Inferior parietal cortex (tissue), 1 donor: Measurements from ENCODE around the gene C2CD3.
"Not testable (repeated sequence)": the region's sequence is repeated elsewhere in the genome, so short reads cannot be mapped to it uniquely, and the experiment has no call there.

Experiments
- DNase-seq: peaks from one replicate; pipeline ENCODE4 v3.0.0-alpha.2; 2016; ENCODE audit errors: extremely low spot score

Gene C2CD3

GRCh38 chr11:74157169-74157568, 13.6 kb downstream of the C2CD3 start:
- no peak for DNase-seq

DNA sequence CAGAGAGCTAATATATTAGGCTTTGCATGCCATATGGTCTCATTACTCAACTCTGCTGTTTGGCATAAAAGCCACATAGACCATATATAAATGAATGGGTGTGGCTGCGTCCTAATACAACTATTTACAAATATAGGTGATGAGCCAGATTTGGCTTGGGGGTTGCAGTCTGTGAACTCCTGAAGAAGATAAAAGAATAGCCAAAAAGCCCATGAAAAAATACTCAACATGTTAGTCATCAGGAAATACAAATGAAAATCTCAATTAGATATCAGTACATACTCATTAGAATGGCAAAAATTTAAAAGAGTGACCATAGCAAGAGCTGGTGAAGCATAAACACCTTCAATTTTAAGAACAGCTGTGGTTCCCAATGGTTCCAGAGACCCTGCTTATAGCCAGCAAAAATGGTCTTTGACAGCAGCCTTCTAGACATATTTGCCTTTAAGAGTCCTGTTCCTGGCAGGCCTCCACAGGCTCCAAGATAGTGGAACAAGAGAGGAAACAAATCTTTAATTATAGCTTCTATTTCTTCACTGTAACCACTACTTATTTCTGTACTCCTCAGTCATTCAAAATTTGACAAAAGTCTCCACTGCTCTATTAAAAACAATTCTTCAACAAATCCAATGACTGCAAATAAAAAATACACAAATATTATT, 16.1 kb downstream of the C2CD3 start:
- no peak for DNase-seq

GRCh38 chr11:74153224-74153623, 17.6 kb downstream of the C2CD3 start:
- DNase-seq = no peak

DNA sequence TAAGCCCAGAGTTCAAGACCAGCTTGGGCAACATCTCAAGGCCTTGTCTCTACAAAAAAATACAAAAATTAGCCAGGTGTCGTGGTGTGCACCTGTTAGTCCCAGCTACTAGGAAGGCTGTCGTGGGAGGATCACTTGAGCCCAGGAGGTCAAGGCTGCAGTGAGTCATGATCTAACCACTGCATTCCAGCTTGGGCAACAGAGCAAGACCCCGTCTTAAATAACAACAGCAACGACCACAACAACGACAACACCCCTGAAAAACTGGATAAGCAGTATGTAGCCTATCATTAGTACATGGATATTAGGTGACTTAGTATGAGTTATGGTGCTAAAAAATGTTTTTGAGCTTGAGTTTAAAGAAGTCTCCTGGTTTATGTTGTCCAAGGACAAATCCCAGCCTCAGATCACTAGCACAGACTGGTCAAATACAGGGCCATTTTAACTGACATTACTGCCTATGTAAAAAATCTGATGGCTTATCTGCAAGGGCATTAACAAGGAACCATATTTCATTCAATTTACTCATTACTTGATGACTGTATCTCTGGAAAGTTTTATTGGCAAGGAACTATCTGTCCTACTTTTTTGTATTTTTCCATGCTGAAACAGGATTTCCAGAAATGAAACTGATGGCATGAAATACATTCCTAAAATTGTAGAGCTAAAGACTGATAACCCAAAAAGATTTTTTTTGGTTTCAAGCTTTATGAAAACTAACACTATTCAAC, 23.4 kb downstream of the C2CD3 start:
- DNase-seq = no peak

DNA sequence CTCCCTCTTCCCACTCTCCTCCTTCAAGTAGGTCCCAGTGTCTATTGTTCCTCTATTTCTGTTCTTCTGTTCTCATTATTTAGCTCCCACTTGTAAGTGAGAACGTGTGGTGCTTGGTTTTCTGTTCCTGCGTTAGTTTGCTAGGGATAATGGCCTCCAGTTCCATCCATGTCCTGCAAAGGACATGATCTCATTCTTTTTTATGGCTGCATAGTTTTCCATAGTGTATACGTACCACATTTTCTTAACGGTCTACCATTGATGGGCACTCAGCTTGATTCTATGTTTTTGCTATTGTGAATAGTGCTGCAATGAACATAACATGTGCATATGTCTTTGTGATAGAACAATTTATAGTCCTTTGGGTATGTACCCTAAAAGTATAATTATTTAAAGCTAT, 26.2 kb downstream of the C2CD3 start:
- no peak for DNase-seq

GRCh38 chr11:74142624-74143023, 28.2 kb downstream of the C2CD3 start:
- no peak for DNase-seq

- DNase-seq = no peak
Measured at GRCh38 chr11:74141908-74142307, 28.9 kb downstream of the C2CD3 start.

GRCh38 chr11:74141241-74141695, 29.5 kb downstream of the C2CD3 start:
- DNase-seq = no peak

DNA sequence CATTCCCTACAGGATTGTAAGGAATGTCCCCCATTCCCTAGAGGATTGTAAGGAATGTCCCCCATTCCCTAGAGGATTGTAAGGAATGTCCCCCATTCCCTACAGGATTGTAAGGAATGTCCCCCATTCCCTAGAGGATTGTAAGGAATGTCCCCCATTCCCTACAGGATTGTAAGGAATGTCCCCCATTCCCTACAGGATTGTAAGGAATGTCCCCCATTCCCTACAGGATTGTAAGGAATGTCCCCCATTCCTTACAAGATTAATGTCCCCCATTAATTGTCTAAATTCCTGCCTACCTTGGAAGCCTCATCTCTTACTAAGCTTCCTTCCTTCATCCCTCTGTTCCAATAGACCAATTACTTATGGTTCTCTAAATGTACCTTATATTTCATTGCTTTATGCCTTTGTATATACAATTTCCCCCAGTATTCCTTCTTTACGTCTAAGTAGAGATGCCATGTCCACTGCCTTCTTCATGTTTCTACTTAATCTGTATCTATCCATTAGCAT, 30.8 kb downstream of the C2CD3 start:
- DNase-seq = not testable (repeated sequence)

- DNase-seq = no peak
Measured at GRCh38 chr11:74139151-74139918, 31.5 kb downstream of the C2CD3 start.

- DNase-seq = peak; percentile 74
Measured at GRCh38 chr11:74138572-74138971, 32.2 kb downstream of the C2CD3 start.

DNA sequence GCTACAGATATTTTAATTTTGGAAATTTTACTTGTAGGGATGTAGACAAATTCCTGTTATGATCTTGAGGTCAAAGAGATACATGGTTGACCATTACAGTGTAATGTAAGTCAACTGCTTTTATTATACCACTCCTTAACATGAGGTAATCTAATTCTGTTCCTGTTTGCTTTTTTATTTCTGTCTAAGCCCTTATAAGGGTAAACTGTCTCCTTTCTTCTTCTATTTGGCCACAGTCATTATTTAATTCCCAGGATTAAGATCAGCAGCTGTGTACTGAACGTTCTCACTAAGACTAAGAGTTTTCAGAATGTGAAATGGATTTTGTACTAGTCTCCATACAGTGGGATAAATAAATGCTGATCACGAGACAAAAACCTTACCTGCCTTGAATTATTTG, 32.8 kb downstream of the C2CD3 start:
- DNase-seq = no peak

GRCh38 chr11:74135127-74135840, 35.5 kb downstream of the C2CD3 start:
- no peak for DNase-seq

DNA sequence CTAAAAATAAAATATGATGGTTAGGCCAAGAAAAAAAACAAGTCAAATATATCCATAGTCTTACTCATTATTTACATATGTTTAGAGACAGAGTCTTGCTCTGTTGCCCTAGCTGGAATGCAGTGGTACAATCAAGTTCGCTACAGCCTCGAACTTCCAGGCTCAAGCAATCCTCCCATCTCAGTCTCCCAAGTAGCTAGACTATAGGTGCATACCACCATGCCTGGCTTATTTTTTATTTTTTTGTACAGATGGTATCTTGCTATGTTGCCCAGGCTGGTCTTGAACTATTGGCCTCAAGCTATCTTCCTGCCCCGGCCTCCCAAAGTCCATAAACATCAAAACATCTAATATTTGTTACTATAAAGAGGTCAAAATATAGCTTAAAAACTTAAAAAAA, 36.1 kb downstream of the C2CD3 start:
- DNase-seq = no peak

GRCh38 chr11:74133436-74133835, 37.4 kb downstream of the C2CD3 start:
- no peak for DNase-seq

- DNase-seq = peak; percentile 11
Measured at GRCh38 chr11:74132833-74133232, 38.0 kb downstream of the C2CD3 start.

DNA sequence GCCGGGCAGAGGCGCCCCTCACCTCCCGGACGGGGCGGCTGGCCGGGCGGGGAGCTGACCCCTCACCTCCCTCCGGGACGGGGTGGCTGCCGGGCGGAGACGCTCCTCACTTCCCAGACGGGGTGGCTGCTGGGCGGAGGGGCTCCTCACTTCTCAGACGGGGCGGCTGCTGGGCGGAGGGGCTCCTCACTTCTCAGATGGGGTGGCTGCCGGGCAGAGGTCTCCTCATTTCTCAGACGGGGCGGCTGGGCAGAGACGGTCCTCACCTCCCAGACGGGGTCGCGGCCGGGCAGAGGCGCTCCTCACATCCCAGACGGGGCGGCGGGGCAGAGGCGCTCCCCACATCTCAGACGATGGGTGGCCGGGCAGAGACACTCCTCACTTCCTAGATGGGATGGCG, 41.7 kb downstream of the C2CD3 start:
- not testable (repeated sequence) for DNase-seq

- no peak for DNase-seq
Measured at GRCh38 chr11:74123008-74123448, 47.8 kb downstream of the C2CD3 start.

- no peak for DNase-seq
Measured at GRCh38 chr11:74121804-74122203, 49.0 kb downstream of the C2CD3 start.

- DNase-seq = not testable (repeated sequence)
Measured at GRCh38 chr11:74120260-74121035, 50.4 kb downstream of the C2CD3 start.

DNA sequence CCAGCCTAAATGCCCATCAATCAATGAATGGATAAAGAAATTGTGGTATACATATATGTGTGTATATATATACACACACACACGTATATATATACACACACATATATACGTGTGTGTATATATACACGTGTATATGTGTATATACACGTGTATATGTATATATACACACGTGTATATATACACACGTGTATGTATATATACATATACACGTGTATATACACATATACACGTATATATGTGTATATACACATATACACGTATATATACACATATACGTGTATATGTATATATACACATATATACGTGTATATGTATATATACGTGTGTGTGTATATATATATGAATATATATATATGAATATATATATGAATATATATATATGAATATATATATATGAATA, 54.1 kb downstream of the C2CD3 start:
- no peak for DNase-seq
